PFSK-1 (cell line): ENCODE measurements around the gene MSI1.

Experiments used
- FOXP2 ChIP-seq: optimal IDR thresholded peaks from 2 replicates; pipeline ENCODE3; 2011; ENCODE audit warnings: borderline replicate concordance, control low read depth, inconsistent platforms; ENCODE audit not compliant: insufficient read depth; ENCODE audit errors: extremely low read length, extremely low read depth
- POLR2AphosphoS5 ChIP-seq: IDR thresholded peaks from 2 replicates; pipeline ENCODE4 v1.6.1; 2012; ENCODE audit warnings: low read depth, mild to moderate bottlenecking, control low read depth, low read length, moderate library complexity
- SIN3A ChIP-seq: IDR thresholded peaks from 2 replicates; pipeline ENCODE4 v1.6.1; 2012; ENCODE audit warnings: mild to moderate bottlenecking, low read length, moderate library complexity, borderline replicate concordance; ENCODE audit not compliant: insufficient read depth
- TAF1 ChIP-seq: IDR thresholded peaks from 2 replicates; pipeline ENCODE4 v1.6.1; 2012; ENCODE audit warnings: low read length, control low read depth, borderline replicate concordance; ENCODE audit not compliant: insufficient read depth
- TF ChIP-seq, protein P1 (sequence below), 2 experiments: IDR thresholded peaks; 2 replicates each; pipeline versions ENCODE4 v1.6.1 to v1.8.0; 2011 to 2012; ENCODE audit warnings: low read depth in 2 of 2, low read length in 2 of 2, control low read depth in 1 of 2, inconsistent platforms in 1 of 2, mild to moderate bottlenecking in 1 of 2, moderate library complexity in 1 of 2; ENCODE audit not compliant: insufficient read depth in 1 of 2

The MSI1 gene

DNA sequence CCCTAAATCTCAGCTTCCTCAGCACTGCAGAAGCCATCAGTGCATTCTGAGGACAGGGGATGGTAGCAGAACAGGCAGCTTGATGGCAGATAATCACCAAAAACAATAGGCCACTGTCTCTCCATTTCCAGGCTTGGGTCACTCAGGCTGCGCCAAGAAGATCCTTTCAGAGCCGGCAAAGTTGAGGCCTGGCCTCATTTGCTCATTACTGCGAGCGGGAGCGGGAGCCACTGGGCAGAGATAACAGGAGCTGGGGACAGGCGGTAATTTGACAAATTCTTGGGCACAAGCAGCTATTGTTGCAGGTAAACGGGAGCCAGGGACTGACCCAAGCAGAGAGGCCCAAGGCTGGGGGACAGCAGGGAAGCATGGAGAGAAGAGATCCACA lies 2.1 kb downstream of the MSI1 start:
- TF ChIP-seq, protein P1, sequence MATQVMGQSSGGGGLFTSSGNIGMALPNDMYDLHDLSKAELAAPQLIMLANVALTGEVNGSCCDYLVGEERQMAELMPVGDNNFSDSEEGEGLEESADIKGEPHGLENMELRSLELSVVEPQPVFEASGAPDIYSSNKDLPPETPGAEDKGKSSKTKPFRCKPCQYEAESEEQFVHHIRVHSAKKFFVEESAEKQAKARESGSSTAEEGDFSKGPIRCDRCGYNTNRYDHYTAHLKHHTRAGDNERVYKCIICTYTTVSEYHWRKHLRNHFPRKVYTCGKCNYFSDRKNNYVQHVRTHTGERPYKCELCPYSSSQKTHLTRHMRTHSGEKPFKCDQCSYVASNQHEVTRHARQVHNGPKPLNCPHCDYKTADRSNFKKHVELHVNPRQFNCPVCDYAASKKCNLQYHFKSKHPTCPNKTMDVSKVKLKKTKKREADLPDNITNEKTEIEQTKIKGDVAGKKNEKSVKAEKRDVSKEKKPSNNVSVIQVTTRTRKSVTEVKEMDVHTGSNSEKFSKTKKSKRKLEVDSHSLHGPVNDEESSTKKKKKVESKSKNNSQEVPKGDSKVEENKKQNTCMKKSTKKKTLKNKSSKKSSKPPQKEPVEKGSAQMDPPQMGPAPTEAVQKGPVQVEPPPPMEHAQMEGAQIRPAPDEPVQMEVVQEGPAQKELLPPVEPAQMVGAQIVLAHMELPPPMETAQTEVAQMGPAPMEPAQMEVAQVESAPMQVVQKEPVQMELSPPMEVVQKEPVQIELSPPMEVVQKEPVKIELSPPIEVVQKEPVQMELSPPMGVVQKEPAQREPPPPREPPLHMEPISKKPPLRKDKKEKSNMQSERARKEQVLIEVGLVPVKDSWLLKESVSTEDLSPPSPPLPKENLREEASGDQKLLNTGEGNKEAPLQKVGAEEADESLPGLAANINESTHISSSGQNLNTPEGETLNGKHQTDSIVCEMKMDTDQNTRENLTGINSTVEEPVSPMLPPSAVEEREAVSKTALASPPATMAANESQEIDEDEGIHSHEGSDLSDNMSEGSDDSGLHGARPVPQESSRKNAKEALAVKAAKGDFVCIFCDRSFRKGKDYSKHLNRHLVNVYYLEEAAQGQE (IDR thresholded peaks at IDR 0.05; ENCODE audit: insufficient read depth in 1 of 2, low read depth in 2 of 2, low read length in 2 of 2) = no peak
- TF ChIP-seq FOXP2 = no peak
- no peak for TF ChIP-seq POLR2AphosphoS5
- TF ChIP-seq TAF1 = no peak
- TF ChIP-seq SIN3A = no peak

DNA sequence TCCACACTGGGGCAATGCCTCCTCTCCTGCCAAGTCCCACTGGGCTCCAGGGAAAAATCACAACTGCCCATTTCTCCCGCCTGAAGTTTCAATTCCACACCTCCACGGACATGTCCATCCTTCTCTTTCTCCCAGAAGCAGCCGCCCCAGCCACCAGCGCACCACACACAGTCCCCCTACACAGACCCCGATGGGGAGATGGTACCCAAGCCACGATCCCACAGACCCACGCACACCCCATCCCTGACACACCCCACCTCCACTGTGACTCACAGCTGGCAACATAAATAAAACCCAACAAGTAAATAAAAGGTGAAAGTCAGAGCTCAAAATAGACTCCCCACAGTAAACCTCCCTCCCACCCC lies 2.6 kb downstream of the MSI1 start:
- no peak for TF ChIP-seq TAF1
- no peak for TF ChIP-seq FOXP2
- TF ChIP-seq SIN3A = no peak
- TF ChIP-seq, protein P1 (IDR thresholded peaks at IDR 0.05; ENCODE audit: insufficient read depth in 1 of 2, low read depth in 2 of 2, low read length in 2 of 2) = no peak
- no peak for TF ChIP-seq POLR2AphosphoS5

DNA sequence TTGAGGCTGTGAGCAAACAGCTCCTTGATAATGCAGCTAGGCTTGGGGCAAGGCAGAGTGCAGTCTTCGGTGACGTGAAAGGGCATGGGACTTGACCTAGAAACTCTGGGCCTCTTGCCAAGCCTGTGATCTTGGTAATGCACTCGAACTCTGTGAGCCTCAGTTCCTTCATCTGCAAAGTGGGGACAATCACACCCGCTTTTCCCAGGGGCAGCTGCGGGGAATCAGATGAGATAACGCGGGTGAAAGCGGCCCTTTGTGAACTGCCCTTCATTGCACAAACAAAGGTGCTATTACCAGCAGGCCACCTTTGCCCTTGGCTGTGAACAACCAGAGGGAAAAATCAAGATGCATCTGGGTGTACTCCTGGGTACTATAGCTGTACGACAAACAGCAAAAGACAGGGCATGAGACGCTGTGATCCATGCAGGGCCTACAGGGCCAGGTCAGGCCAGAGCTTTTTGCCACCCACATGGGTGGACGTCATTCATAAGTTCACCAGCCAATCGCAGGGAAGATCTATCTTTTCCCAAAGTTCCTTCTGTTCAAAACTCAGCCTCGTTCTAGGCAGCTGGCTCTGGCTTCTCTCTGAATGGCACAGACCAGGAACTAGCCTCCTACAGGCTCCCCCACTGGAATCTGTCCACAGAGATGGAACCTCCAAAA lies 3.2 kb downstream of the MSI1 start:
- TF ChIP-seq SIN3A = no peak
- TF ChIP-seq, protein P1 (IDR thresholded peaks at IDR 0.05; ENCODE audit: insufficient read depth in 1 of 2, low read depth in 2 of 2, low read length in 2 of 2) = no peak
- no peak for TF ChIP-seq FOXP2
- TF ChIP-seq TAF1 = no peak
- no peak for TF ChIP-seq POLR2AphosphoS5

DNA sequence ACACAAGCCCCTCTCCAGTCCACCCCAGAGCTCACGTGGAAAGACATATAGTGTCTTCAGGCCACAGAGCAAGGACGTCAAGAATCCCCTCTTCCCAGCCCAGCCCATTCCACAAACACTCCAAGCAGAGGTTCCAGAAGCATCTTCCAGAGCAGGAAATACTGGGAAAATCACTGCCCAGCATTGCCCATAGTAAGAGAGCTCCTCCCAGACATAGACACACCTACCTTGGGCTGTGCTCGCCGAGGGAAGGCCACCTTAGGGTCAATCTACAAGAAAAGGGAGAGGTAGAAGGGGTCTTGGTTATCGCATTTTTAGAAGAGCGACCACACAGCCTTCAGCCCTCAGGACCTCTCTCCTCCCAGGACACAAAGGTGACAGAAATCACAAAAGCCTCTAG lies 4.5 kb downstream of the MSI1 start:
- TF ChIP-seq FOXP2 (no peak), TAF1 (no peak), POLR2AphosphoS5 (no peak), SIN3A (no peak)
- TF ChIP-seq, protein P1 (IDR thresholded peaks at IDR 0.05; ENCODE audit: insufficient read depth in 1 of 2, low read depth in 2 of 2, low read length in 2 of 2) = no peak

DNA sequence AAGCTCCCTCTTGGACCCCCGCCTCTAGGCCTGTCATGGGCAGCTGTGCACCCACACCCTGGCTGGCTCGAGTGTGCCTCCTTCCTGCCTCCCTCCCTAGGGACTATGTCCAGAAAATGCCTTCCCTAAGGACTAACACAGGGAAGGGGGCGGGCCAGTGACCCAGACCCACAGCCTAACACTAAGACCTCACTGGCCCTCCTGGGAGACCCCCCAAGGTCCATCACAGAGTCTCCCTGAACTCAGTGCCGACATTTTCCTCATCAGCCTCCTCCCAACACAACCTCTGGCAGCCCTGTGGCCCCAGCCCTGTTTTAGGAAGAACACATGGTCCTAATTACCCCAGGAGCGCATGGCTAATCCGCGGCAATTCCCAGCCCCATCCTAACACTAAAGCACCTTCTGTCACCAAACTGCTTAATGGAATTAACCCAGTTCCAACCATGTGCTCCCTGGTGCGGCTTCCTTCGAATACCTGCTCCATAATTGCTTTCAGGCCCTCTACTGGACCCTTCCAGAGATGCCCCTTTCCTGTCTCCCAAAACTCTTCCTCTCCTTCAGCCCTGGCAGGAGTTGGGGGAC lies 5.6 kb downstream of the MSI1 start:
- no peak for TF ChIP-seq TAF1
- TF ChIP-seq, protein P1 (IDR thresholded peaks at IDR 0.05; ENCODE audit: insufficient read depth in 1 of 2, low read depth in 2 of 2, low read length in 2 of 2) = no peak
